ENCODE measurements around the gene LYZL4.

- TF ChIP-seq CTCF (IDR thresholded peaks at IDR 0.05): no peak
- no peak for TF ChIP-seq POLR2AphosphoS5 (IDR thresholded peaks at IDR 0.05; ENCODE audit: insufficient read depth in 1 of 2, low read depth in 1 of 2)
- TF ChIP-seq POLR2A (IDR thresholded peaks at IDR 0.05): no peak
These were observed 12.3 kb downstream of the LYZL4 start for GRCh38 chr3:42398080-42398479.

Data from vagina (tissue), 2 donors.